ENCODE data around the gene FAM149A. TPM values are rescaled to one million over a fixed set of nuclear protein-coding genes. Genes with fewer than 3 reads are reported as not detected.
A peak's percentile ranks its signal among the peaks of the same experiment; 100 is the strongest.

Gene FAM149A
- total RNA-seq, 4 donors from 2014 or later: 7.8 to 20.1 (median 13.8) TPM

DNA sequence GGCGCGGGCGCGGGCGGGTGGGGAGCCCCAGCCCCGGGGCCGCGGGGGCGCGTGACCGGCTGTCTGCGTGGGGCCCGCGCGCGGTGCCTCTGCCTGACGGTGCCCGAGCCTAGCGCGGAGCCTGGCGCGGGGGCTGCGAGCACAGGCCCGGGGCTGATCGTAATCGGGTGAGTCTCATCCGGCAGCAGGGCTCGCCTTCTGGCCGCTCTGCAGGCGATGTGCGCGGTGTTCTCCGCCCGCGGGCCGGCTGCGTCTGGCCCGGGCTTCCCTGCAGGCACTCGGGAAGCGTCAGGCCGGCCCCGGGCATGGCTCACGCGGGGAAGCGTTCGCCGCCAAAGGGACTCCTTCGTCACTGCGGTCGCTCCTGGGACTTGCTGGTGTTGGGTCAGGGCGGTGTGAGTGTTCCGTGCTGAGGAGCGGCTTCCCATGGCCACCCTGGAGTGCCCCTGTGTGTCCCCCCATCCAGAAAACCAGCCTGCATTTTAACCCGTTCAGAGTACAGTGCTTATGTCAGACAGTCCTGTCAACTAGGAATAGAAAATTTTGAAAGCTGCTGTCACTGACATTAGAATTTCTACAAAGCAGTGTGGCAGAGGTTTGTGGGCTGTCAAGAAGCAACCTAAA lies 40.6 kb downstream of the FAM149A start:
- TF ChIP-seq EP300 (IDR thresholded peaks at IDR 0.05) (peak in 1 of 2 donors; percentile 41), POLR2A (IDR thresholded peaks at IDR 0.05) (peak in 1 of 2 donors; percentile 22)
- TF ChIP-seq, protein P1, sequence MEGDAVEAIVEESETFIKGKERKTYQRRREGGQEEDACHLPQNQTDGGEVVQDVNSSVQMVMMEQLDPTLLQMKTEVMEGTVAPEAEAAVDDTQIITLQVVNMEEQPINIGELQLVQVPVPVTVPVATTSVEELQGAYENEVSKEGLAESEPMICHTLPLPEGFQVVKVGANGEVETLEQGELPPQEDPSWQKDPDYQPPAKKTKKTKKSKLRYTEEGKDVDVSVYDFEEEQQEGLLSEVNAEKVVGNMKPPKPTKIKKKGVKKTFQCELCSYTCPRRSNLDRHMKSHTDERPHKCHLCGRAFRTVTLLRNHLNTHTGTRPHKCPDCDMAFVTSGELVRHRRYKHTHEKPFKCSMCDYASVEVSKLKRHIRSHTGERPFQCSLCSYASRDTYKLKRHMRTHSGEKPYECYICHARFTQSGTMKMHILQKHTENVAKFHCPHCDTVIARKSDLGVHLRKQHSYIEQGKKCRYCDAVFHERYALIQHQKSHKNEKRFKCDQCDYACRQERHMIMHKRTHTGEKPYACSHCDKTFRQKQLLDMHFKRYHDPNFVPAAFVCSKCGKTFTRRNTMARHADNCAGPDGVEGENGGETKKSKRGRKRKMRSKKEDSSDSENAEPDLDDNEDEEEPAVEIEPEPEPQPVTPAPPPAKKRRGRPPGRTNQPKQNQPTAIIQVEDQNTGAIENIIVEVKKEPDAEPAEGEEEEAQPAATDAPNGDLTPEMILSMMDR (IDR thresholded peaks at IDR 0.05): no peak
- no peaks in the 10 kb centered on the region for H3K9me3 ChIP-seq
- peak overlapping the region; percentile 52 to 72 (median 64) for H3K4me3 ChIP-seq
- no peaks in the 10 kb centered on the region for H3K27me3 ChIP-seq
- H3K36me3 ChIP-seq: no peaks in the 10 kb centered on the region
- H3K4me1 ChIP-seq: peaks cover 0 to 24% (median 0%) of the 10 kb centered on the region in 4 donors
- DNase-seq (ENCODE audit: low spot score in 2 of 2): peak in 1 of 2 donors; percentile 16
- 2 to 3% methylated on average over 15 to 20 of the region's 54 CpGs for WGBS, 2 donors
- H3K27ac ChIP-seq: peak overlapping the region; percentile 28 to 91 (median 82)

DNA sequence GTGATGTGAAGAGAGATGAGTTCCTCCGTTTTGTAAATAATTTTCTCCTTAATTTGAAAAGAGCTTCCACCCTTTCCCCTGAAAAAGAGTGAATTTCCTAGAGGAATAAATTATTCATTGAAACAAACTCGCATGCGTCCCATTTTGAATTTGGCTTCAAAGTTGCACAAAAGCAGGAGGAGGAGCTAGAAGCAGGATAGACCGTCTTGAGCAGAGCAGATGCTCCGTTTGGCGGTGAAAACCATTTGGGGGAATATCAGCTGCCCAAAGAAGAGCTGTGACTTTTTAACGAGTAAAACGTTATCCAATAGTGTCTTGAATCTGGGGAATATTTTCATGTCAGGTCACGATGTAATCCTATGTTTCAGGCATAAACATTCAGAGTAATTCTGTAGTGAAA lies 42.0 kb downstream of the FAM149A start:
- Histone ChIP-seq H3K4me1 (peaks cover 0 to 24% (median 0%) of the 10 kb centered on the region in 4 donors), H3K36me3 (no peaks in the 10 kb centered on the region), H3K27ac (no peak overlapping the region), H3K27me3 (no peaks in the 10 kb centered on the region), H3K9me3 (no peaks in the 10 kb centered on the region), H3K4me3 (no peak overlapping the region)
- TF ChIP-seq, protein P1 (IDR thresholded peaks at IDR 0.05): no peak
- TF ChIP-seq POLR2A (IDR thresholded peaks at IDR 0.05) (no peak), EP300 (IDR thresholded peaks at IDR 0.05) (no peak)
- WGBS, 2 donors: 78 to 86% methylated on average over 9 of the region's 9 CpGs
- no peak for DNase-seq (ENCODE audit: low spot score in 2 of 2)

DNA sequence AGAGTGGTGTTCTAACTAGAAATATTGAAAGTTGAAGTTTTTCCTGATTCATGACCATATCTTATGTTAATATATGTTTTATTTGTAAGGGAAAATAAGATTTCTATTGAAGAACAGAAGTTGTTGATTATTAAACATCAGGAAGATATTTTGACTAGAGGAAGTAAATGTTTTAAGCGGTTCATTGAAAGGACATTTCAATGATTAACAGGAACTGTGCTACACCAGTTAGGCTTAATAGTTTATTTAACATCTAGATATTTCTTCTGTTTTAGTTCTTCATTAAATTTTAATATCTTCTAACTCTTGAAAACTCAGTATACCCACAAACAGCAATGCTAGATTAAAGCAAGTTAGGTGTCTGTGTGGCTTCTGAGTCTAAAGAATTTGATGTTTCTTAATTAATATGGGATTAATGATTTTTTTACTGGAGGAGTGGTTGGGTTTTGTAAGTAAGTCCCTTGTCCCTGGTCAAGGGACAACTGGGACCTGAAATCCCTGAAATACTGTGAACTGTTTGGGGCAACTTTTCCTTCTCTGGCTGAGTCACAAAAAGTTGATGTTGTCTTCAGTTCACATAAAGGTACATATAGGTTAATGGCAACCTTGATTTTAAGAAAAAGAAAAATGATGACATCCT lies 44.0 kb downstream of the FAM149A start:
- WGBS, 2 donors: 93 to 95% methylated on average over 1 of the region's 1 CpG
- H3K9me3 ChIP-seq: no peaks in the 10 kb centered on the region
- no peak overlapping the region for H3K27ac ChIP-seq
- no peak overlapping the region for H3K4me3 ChIP-seq
- H3K4me1 ChIP-seq: peaks cover 0 to 24% (median 0%) of the 10 kb centered on the region in 4 donors
- H3K36me3 ChIP-seq: peaks cover 0 to 13% (median 0%) of the 10 kb centered on the region in 3 donors
- no peaks in the 10 kb centered on the region for H3K27me3 ChIP-seq
- TF ChIP-seq POLR2A (IDR thresholded peaks at IDR 0.05) (no peak), EP300 (IDR thresholded peaks at IDR 0.05) (no peak)
- TF ChIP-seq, protein P1 (IDR thresholded peaks at IDR 0.05): no peak
- no peak for DNase-seq (ENCODE audit: low spot score in 2 of 2)

DNA sequence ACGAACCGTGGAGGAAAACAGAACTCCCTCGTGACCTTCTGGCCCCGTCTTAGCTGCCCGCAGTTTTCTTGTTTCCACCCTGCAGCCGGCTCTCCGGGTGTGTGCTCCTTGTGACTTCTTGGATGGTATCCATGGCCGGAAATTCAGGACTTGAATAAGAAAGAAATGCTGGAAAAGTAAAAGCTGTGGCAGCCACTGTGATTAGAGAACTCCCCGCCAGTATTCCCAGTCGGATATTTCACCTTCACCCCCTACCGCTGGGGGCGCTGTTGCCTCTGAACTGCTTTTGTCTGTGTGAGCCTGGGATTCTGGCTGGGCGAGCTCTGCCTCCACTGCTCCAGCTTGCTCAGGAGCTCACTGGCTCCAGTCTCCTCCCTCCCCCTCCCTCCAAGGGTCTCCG lies 45.4 kb downstream of the FAM149A start:
- Histone ChIP-seq H3K27ac (peak overlapping the region in 2 of 4 donors; percentile 21 to 25), H3K9me3 (no peaks in the 10 kb centered on the region), H3K36me3 (peaks cover 0 to 23% (median 0%) of the 10 kb centered on the region in 3 donors), H3K4me1 (peaks cover 0 to 19% (median 0%) of the 10 kb centered on the region in 4 donors), H3K27me3 (no peaks in the 10 kb centered on the region), H3K4me3 (peak overlapping the region in 1 of 4 donors; percentile 9)
- peak in 1 of 2 donors; percentile 38 for TF ChIP-seq EP300 (IDR thresholded peaks at IDR 0.05)
- no peak for TF ChIP-seq POLR2A (IDR thresholded peaks at IDR 0.05)
- TF ChIP-seq, protein P1 (IDR thresholded peaks at IDR 0.05): peak in 3 of 5 experiments; percentile 35 to 60 (median 59)
- WGBS, 2 donors: 36 to 59% methylated on average over 14 of the region's 14 CpGs
- peak; percentile 28 to 72 for DNase-seq (ENCODE audit: low spot score in 2 of 2)

DNA sequence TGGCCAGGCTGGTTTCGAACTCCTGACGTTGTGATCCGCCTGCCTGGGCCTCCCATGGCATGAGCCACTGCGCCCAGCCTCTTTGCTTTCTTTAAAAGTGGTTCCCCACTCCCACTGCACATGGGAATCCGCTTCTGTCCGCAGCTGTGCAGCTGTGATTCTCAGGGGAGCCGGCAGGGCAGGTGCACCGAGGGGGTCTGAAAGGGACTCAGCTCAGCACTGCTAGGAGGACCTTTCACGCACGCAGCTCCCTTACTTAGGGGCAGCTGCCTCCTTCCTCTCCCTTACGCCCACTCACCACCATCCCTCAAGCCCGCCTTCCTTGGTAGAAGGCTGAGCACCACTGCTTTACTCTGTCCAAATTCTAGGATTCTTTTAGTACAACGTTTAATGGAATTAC lies 46.4 kb downstream of the FAM149A start:
- Histone ChIP-seq H3K4me3 (no peak overlapping the region), H3K27ac (no peak overlapping the region), H3K27me3 (no peaks in the 10 kb centered on the region), H3K9me3 (no peaks in the 10 kb centered on the region), H3K36me3 (peaks cover 0 to 25% (median 0%) of the 10 kb centered on the region in 3 donors), H3K4me1 (peaks cover 0 to 14% (median 0%) of the 10 kb centered on the region in 4 donors)
- DNase-seq (ENCODE audit: low spot score in 2 of 2): no peak
- TF ChIP-seq, protein P1 (IDR thresholded peaks at IDR 0.05): no peak
- TF ChIP-seq EP300 (IDR thresholded peaks at IDR 0.05) (no peak), POLR2A (IDR thresholded peaks at IDR 0.05) (no peak)
- WGBS, 2 donors: 91 to 93% methylated on average over 13 of the region's 13 CpGs

Measured in tibial nerve (tissue), 4 donors.